Measurements from ENCODE around the gene EFCC1.

GRCh38 chr3:128994173-128994512 lies 7.0 kb upstream of the EFCC1 start:
- TF ChIP-seq EP300 (IDR thresholded peaks at IDR 0.05) (no peak), CTCF (IDR thresholded peaks at IDR 0.05) (no peak)

Measured in sigmoid colon (tissue), 4 donors.